HG03196 (cell line): ENCODE data around the gene SEMA6A.

Experiments
- ATAC-seq: cut with Tn5 transposase; IDR thresholded peaks from one replicate; pipeline ENCODE4 v1.9.1; 2021; ENCODE audit not compliant: unreplicated experiment

Gene SEMA6A

GRCh38 chr5:116576053-116576713, 1.6 kb upstream of the SEMA6A start:
- ATAC-seq, result peak; percentile 39

GRCh38 chr5:116575326-116576052, 866 bp upstream of the SEMA6A start:
- peak; percentile 1 for ATAC-seq

GRCh38 chr5:116573702-116574366, 789 bp downstream of the SEMA6A start:
- ATAC-seq, result no peak

GRCh38 chr5:116573279-116573701, 1.3 kb downstream of the SEMA6A start:
- no peak for ATAC-seq

GRCh38 chr5:116572350-116573278, 2.0 kb downstream of the SEMA6A start:
- ATAC-seq, result no peak

- no peak for ATAC-seq
Measured at GRCh38 chr5:116571568-116572349, 2.9 kb downstream of the SEMA6A start.

- ATAC-seq, result no peak
Measured at GRCh38 chr5:116569999-116570398, 4.6 kb downstream of the SEMA6A start.

GRCh38 chr5:116567106-116567505, 7.5 kb downstream of the SEMA6A start:
- no peak for ATAC-seq

- ATAC-seq, result no peak
Measured at GRCh38 chr5:116566251-116566650, 8.4 kb downstream of the SEMA6A start.

- ATAC-seq, result no peak
Measured at GRCh38 chr5:116564756-116565490, 9.7 kb downstream of the SEMA6A start.

- no peak for ATAC-seq
Measured at GRCh38 chr5:116564312-116564711, 10.3 kb downstream of the SEMA6A start.

GRCh38 chr5:116563736-116564308, 10.8 kb downstream of the SEMA6A start:
- ATAC-seq, result no peak

- ATAC-seq, result no peak
Measured at GRCh38 chr5:116562669-116563068, 12.0 kb downstream of the SEMA6A start.

GRCh38 chr5:116561658-116562057, 13.0 kb downstream of the SEMA6A start:
- no peak for ATAC-seq

- ATAC-seq, result no peak
Measured at GRCh38 chr5:116559673-116560164, 14.9 kb downstream of the SEMA6A start.

- ATAC-seq, result no peak
Measured at GRCh38 chr5:116559239-116559638, 15.4 kb downstream of the SEMA6A start.

GRCh38 chr5:116557669-116558271, 16.9 kb downstream of the SEMA6A start:
- ATAC-seq, result no peak

- no peak for ATAC-seq
Measured at GRCh38 chr5:116554764-116555163, 19.9 kb downstream of the SEMA6A start.

- ATAC-seq, result no peak
Measured at GRCh38 chr5:116553366-116553765, 21.3 kb downstream of the SEMA6A start.
